Mucosa of descending colon (tissue), 3 donors: ENCODE data around the gene SVEP1. TPM values are rescaled to one million over a fixed set of nuclear protein-coding genes. Genes with fewer than 3 reads are reported as not detected.

Experiments
- ATAC-seq: fragments of 200-7000 bp; cut with Tn5 transposase; one replicate; pipeline ENCODE4 v1.9.1; 2020; ENCODE audit warnings: mild to moderate bottlenecking, moderate library complexity
- DNase-seq, 3 donors: peaks; one replicate each; pipeline ENCODE4 v3.0.0-alpha.2; 2020
- H3K36me3 ChIP-seq: fragments of 200-600 bp; one replicate; pipeline ENCODE4 v1.8.0; 2021; ENCODE audit warnings: low read depth, mild to moderate bottlenecking
- H3K4me1 ChIP-seq: fragments of 200-600 bp; one replicate; pipeline ENCODE4 v1.8.0; 2021; ENCODE audit warnings: low read depth, mild to moderate bottlenecking
- H3K4me3 ChIP-seq: fragments of 200-600 bp; one replicate; pipeline ENCODE4 v1.8.0; 2021; ENCODE audit warnings: mild to moderate bottlenecking
- H3K9me3 ChIP-seq: fragments of 200-600 bp; one replicate; pipeline ENCODE4 v1.8.0; 2021; ENCODE audit warnings: mild to moderate bottlenecking
- intact Hi-C, 2 donors: fragments of 100-400 bp; cut with DNase I in 1 of 2; cut with micrococcal nuclease in 1 of 2; formaldehyde crosslinking; loops; one replicate each; pipeline versions ENCODE4 v1.11.0 to v1.11.1; 2022; cut with DNase I, micrococcal nuclease
- total RNA-seq, 3 donors: library from RNA; stranded (reverse); fragmentation: NEBNext Ultra II Directional in 2 of 3; extraction: Animal tissue kit (Norgen Biotek cat#: 25700) in 2 of 3; gene quantifications; one replicate each; pipeline versions ENCODE4 v1.2.1 to v1.2.4, GENCODE V29; 2021 to 2023
- TF ChIP-seq, protein P1 (sequence below): fragments of 200-600 bp; IDR thresholded peaks from one replicate; pipeline ENCODE4 v1.8.0; 2022; ENCODE audit warnings: antibody characterized with exemption, mild to moderate bottlenecking
- donor health status: DM: no; HTN: no; CAD: no; lungs with moderate emphysema.
- donor health status: DM: no; HTN: no; CAD: no.
- donor health status: DM: no; HTN: yes; CAD: no.

Gene SVEP1
- total RNA-seq, 3 donors from 2014 or later, result 3.6 to 20.4 (median 12.0) TPM

GRCh38 chr9:110571801-110572483 is 7.6 kb downstream of the SVEP1 start:
- Histone ChIP-seq H3K4me3 (no peak overlapping the region), H3K36me3 (no peaks in the 10 kb centered on the region), H3K9me3 (no peaks in the 10 kb centered on the region), H3K4me1 (no peaks in the 10 kb centered on the region)
- intact Hi-C loops, result no loop called here
- ATAC-seq (no peak), DNase-seq (no peak)
- TF ChIP-seq, protein P1, sequence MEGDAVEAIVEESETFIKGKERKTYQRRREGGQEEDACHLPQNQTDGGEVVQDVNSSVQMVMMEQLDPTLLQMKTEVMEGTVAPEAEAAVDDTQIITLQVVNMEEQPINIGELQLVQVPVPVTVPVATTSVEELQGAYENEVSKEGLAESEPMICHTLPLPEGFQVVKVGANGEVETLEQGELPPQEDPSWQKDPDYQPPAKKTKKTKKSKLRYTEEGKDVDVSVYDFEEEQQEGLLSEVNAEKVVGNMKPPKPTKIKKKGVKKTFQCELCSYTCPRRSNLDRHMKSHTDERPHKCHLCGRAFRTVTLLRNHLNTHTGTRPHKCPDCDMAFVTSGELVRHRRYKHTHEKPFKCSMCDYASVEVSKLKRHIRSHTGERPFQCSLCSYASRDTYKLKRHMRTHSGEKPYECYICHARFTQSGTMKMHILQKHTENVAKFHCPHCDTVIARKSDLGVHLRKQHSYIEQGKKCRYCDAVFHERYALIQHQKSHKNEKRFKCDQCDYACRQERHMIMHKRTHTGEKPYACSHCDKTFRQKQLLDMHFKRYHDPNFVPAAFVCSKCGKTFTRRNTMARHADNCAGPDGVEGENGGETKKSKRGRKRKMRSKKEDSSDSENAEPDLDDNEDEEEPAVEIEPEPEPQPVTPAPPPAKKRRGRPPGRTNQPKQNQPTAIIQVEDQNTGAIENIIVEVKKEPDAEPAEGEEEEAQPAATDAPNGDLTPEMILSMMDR, result no peak

- TF ChIP-seq, protein P1, result no peak
- H3K36me3 ChIP-seq, result no peaks in the 10 kb centered on the region
- H3K4me1 ChIP-seq, result no peaks in the 10 kb centered on the region
- H3K9me3 ChIP-seq, result no peaks in the 10 kb centered on the region
- no peak for DNase-seq
- intact Hi-C loops, result no loop called here
- no peak overlapping the region for H3K4me3 ChIP-seq
- ATAC-seq, result no peak
These were observed 13.4 kb downstream of the SVEP1 start for GRCh38 chr9:110566156-110566555.

DNA sequence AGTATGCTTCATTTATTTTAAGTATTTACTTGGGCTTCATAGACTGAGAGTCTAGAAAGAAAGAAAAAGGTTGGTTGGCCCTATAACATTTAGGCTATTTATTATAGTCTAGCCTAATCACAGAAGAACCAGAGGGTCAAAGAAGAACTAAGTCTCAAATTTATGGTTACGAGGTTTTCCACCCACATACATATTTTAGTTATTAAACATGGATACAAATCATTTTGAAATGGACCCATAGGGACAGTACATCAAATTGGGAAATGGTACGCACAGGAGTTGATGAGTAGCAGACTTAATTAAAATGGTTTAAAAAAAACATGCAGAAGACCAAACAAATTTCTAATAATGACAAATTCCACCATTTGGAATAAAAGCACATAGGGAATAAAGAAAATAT is 17.7 kb downstream of the SVEP1 start:
- ATAC-seq, result no peak
- TF ChIP-seq, protein P1, result no peak

GRCh38 chr9:110559869-110560268 is 19.7 kb downstream of the SVEP1 start:
- intact Hi-C loops, result no loop called here
- Histone ChIP-seq H3K4me1 (no peaks in the 10 kb centered on the region), H3K9me3 (no peaks in the 10 kb centered on the region), H3K4me3 (no peak overlapping the region), H3K36me3 (no peaks in the 10 kb centered on the region)
- ATAC-seq, result no peak
- TF ChIP-seq, protein P1, result no peak
- no peak for DNase-seq

More for the DNA sequence above, 17.7 kb downstream of the SVEP1 start:
- DNase-seq, result no peak
- Histone ChIP-seq H3K4me1 (no peaks in the 10 kb centered on the region), H3K4me3 (no peak overlapping the region), H3K9me3 (no peaks in the 10 kb centered on the region), H3K36me3 (no peaks in the 10 kb centered on the region)
- intact Hi-C loops, result no loop called here

DNA sequence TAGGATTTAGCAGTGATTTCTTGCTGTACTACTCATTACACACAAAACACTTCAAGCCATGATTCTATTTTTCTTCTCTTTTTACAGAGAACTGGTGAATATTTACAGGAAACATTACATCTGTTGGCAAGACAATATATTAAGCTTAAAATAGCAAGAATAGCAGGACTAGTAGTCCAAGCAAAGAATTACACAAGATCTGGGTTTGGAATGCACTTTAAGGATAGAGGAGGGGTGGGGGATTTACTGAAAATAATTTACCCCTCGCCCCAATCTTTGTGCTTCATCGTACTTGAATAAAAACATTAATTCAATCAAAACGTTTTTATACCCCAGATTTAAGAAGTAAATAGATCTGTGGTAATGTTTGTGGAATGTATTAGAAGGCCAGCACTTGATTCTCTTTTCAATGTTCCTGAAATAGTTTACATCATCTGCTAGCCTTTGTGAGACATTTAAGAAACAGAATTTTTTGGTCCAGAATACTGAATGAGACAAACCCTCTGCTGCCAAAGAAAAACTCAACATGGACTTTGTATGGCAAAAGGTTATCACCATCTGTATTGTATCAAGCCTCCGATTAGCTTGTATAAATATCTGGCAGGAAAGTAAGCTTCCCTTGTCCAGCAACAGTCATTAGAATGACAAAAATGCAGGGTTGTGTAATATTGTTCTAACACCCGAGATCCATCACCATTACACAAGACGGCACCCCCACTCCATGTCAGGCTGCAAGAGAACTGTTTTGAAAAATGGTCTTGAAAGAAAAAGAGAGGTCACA is 23.8 kb downstream of the SVEP1 start:
- Histone ChIP-seq H3K4me3 (no peak overlapping the region), H3K4me1 (no peaks in the 10 kb centered on the region), H3K36me3 (no peaks in the 10 kb centered on the region), H3K9me3 (no peaks in the 10 kb centered on the region)
- TF ChIP-seq, protein P1, result no peak
- DNase-seq (peak in 1 of 3 donors; percentile 24), ATAC-seq (peak; percentile 47)
- intact Hi-C loops, result no loop called here
